ENCODE data around the gene KCNK4. TPM values are rescaled to one million over a fixed set of nuclear protein-coding genes. Genes with fewer than 3 reads are reported as not detected.
"Not testable (repeated sequence)": the region's sequence is repeated elsewhere in the genome, so short reads cannot be mapped to it uniquely, and the experiment has no call there.

Gene KCNK4
- polyA plus RNA-seq, 3 donors = 0.06 TPM; not detected in 2

- DNase-seq = no peak
Measured at GRCh38 chr11:64306876-64307622, 15.9 kb downstream of the KCNK4 start.

- DNase-seq = not testable (repeated sequence)
Measured at GRCh38 chr11:64307795-64308194, 16.7 kb downstream of the KCNK4 start.

- DNase-seq = no peak
Measured at GRCh38 chr11:64312947-64313346, 21.8 kb downstream of the KCNK4 start.

- no peak for DNase-seq
Measured at GRCh38 chr11:64313491-64314145, 22.5 kb downstream of the KCNK4 start.

GRCh38 chr11:64314146-64314804, 23.2 kb downstream of the KCNK4 start:
- DNase-seq = no peak

GRCh38 chr11:64314805-64315561, 23.9 kb downstream of the KCNK4 start:
- DNase-seq = no peak

GRCh38 chr11:64315667-64316526, 24.8 kb downstream of the KCNK4 start:
- not testable (repeated sequence) for DNase-seq

- no peak for DNase-seq
Measured at GRCh38 chr11:64316672-64317324, 25.7 kb downstream of the KCNK4 start.

- peak; percentile 98 for DNase-seq
Measured at GRCh38 chr11:64317325-64317960, 26.3 kb downstream of the KCNK4 start, which contains the start of gene TRMT112. Gene TRMT112, minus strand, starts transcription at chr11:64317559. Its CDS starts 33 bp downstream, at chr11:64317526.

GRCh38 chr11:64317961-64318765, 27.1 kb downstream of the KCNK4 start, which contains the start of gene PRDX5:
Gene PRDX5, plus strand, starts transcription at chr11:64318121. Its CDS starts 95 bp downstream, at chr11:64318216.
- DNase-seq = peak; percentile 96

- DNase-seq = no peak
Measured at GRCh38 chr11:64318766-64319761, 28.0 kb downstream of the KCNK4 start.

- no peak for DNase-seq
Measured at GRCh38 chr11:64320556-64320955, 29.5 kb downstream of the KCNK4 start.

GRCh38 chr11:64321026-64321425, 29.9 kb downstream of the KCNK4 start:
- DNase-seq = no peak

GRCh38 chr11:64321533-64321932, 30.4 kb downstream of the KCNK4 start:
- DNase-seq = no peak

GRCh38 chr11:64322925-64323260, 31.8 kb downstream of the KCNK4 start:
- DNase-seq = no peak

GRCh38 chr11:64323373-64323772, 32.3 kb downstream of the KCNK4 start:
- DNase-seq = no peak

GRCh38 chr11:64323984-64324383, 32.9 kb downstream of the KCNK4 start:
- not testable (repeated sequence) for DNase-seq

Data from renal pelvis (tissue), 4 donors.